Fibroblast of skin of back (primary cell): ENCODE results near the gene YBX2. TPM values are rescaled to one million over a fixed set of nuclear protein-coding genes. Genes with fewer than 3 reads are reported as not detected.
"Not testable (repeated sequence)": the region's sequence is repeated elsewhere in the genome, so short reads cannot be mapped to it uniquely, and the experiment has no call there.

Experiments used
- DNase-seq: peaks from one replicate; pipeline ENCODE4 v3.0.0-alpha.2; 2013
- polyA plus RNA-seq, 2 experiments: library from polyadenylated mRNA; unstranded; fragments of 120-200 nt; gene quantifications; one replicate each; pipeline ENCODE4 v1.2.1, GENCODE V29; 2013; ENCODE audit not compliant: insufficient read length in 2 of 2

The YBX2 gene
- polyA plus RNA-seq (2013, experiment 1 of 2; ENCODE audit: insufficient read length) = 0.19 TPM
- polyA plus RNA-seq (2013, experiment 2 of 2; ENCODE audit: insufficient read length) = not detected

DNA sequence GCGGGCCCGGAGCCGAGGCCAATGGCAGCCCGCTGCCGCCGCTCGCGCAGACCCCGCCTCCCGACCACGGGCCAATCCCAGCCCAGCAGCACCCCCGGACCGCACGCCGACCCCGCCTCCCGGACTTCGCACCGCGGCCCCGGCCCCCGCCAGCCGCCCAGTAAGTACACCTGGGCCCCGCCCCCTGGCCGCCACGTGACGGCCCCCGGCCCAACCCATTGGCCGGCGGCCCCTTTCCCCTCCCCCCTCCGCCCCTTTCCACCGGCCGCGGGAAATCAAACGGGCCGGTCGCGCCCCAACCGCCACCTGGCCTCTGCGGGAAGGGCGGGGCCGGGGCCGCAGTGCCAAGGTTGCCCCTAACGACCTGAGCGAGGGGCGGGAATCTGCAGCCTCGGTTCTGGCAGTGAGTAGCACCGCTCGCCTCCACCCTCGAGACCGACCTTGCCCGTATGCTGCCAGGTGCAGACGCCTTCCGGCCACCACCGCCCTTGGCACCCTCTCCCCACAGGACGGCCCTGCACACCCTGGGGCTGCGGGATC, at the start of gene YBX2:
Gene YBX2, minus strand, starts transcription at position 26 of the 540 bp plus-strand sequence. CDS start 139 bp downstream, outside the sequence.
- peak; percentile 36 for DNase-seq

DNA sequence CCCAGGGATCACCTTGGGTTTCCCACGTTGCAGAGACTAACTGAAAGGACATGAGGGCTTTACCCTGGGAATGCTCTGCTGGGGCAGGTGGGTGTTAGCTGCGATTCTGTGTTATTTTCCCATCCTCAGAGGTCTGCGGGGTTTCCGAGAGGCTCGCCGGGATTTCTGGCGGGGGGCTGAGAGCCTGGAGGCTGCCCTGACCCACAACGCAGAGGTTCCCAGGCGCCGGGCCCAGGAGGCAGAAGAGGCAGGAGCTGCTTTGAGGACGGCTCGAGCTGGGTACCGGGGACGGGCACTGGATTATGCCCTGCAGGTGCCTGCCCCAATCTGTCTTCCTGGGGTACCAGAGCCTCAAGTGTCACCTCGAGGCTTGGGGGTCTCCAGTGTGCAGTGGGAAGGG, 48.8 kb upstream of the YBX2 start:
- DNase-seq = no peak

DNA sequence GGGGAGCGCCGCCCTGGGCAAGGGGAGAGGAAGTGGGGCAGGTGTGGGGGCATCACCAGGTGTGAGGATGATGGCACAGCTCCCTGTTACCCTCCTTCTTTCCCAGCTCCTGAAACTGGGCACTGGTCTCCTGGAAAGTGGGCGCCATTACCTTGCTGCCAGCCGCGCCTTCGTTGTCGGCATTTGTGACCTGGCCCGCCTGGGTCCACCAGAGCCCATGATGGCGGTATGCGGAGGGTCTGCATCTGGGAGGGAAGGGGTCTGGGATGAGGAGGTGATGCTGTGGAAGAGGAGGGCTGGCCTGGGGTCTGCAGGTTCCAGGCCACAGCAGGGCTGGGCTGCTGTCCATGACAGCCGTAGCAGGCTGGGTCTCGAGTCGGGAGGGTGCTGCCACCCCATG, 47.4 kb upstream of the YBX2 start:
- no peak for DNase-seq

DNA sequence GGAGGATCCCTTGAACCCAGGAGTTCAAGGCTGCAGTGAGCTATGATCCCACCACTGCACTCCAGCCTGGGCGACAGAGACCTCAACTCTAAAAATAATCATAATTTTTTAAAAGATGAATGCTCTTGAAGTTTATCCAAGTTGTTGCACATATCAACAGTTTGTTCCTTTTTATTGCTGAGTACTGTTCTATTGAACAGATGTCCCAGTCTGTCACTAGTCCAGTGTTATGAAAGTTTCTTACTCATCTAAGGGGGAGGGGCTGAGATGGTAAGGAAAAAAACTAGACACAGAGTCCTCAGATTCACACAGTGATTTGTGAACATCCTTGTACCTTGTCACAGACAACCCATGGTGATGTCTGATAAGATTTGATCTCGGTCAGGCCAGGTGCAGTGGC, 45.7 kb upstream of the YBX2 start:
- no peak for DNase-seq

DNA sequence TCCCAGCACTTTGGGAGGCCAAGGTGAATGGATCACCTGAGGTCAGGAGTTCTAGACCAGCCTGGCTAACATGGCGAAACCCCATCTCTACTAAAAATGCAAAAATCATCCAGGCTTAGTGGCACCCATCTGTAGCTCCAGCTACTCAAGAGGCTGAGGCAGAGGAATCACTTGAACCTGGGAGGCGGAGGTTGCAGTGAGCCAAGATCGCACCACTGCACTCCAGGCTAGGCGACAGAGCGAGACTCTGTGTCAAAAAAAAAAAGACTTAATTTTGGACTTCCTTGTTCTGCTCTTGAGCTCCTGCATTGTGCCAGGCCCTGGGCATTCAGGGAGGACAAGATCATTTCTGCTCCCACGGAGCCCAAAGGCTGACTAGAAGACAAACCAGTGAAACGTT, 43.2 kb upstream of the YBX2 start:
- DNase-seq = not testable (repeated sequence)

DNA sequence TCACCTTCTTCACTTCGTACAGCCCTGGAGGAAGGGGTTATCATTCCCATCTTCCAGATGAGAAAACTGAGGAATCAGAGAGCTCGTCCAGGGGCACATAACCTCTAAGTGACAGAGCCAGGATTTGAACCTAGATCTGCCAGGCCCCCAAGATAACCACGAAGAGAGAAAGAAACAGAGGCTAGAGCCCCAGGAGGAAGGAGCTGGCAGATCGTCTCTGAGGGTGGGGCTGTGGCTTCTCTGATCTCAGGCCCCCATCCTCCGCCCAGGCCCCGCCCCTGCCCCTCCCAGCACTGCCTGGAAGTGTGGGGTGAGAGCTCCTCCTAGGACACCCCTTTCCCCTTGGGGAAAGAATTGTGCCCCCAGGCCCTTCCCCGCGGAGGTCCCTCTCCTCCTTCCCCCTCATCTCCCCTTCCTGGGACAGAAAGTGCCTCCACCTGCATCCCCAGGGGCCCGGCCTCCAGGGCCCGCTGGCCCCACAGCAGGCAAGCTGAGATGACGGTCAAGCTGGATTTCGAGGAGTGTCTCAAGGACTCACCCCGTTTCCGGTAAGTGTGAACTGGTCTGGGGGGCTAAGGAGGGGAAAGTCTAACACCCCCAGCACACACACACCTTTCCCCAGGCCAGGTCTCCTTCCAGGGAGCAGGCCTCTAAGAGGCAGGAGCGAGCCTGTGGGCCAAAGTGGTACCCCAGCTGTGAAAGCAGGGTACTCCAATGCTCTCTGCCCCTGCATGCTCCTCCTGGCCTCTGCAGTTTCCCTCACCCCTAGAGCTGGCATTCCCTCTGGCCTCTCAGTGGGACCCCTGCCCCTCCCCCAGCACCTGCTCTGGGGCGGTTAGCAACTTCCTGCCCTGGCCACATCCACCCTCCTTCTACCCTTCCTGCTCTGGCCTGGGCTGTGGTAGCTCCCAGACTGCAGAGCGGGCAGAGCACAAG, 42.1 kb upstream of the YBX2 start, which contains the start of gene ACAP1:
Gene ACAP1, plus strand, starts transcription at position 290 of the 936 bp plus-strand sequence. Its CDS starts 206 bp downstream, at position 496.
- no peak for DNase-seq

DNA sequence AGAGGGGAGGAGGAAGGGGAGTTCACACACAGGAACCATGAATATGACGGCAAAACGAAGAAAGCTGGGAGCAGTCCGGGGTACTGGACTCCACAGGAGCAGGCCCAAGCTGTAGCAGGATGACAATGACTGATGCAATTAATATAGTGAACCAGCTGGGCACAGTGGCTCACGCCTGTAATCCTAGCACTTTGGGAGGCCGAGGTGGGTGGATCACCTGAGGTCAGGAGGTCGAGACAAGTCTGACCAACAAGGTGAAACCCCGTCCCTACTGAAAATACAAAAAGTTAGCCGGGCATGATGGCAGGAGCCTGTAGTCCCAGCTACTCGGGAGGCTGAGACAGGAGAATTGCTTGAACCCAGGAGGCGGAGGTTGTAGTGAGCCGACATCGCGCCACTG, 41.3 kb upstream of the YBX2 start:
- not testable (repeated sequence) for DNase-seq

DNA sequence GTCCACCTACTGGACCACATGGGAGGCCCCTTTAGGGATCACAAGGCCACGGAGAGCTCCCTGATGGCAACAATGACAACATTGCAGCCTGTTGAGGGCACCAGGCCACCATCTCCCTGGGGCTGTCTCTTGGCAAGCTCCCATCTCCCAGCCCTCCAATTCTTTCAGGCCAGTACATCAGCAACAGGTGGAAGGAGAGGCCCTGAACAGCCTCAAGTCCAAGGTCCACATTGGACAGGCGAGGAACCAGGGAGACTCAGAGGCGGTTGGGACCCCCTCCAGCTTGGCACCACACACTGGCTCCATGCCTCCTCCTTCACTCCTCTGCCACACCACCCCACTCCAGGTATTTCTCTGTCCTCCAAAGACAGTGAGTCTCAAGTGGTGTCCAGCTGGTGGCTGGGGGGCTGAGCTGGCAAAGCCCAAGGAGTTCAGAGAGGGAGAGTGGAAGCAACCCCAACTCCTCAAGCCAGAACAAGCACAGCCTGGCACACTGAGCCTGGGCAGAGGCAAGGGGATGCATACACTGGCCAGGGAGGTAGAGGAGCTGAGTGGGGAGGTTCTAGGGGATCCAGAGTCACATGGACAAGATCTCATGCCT, 40.6 kb upstream of the YBX2 start:
- DNase-seq = no peak

DNA sequence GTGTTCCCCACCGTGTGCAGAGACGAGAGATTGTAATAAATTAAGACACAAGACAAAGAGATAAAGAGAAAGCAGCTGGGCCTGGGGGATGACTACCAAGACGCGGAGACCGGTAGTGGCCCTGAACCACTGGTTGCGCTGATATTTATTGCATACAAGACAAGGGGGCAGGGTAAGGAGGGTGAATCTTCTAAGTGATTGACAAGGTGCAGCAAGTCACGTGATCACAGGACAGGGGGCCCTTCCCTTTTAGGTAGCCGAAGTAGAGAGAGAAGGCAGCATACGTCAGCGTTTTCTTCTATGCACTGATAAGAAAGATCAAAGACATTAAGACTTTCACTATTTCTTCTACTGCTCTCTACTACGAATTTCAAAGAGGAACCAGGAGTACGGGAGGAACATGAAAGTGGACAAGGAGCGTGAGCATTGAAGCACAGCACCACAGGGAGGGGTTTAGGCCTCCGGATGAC, 38.2 kb upstream of the YBX2 start:
- DNase-seq = not testable (repeated sequence)

DNA sequence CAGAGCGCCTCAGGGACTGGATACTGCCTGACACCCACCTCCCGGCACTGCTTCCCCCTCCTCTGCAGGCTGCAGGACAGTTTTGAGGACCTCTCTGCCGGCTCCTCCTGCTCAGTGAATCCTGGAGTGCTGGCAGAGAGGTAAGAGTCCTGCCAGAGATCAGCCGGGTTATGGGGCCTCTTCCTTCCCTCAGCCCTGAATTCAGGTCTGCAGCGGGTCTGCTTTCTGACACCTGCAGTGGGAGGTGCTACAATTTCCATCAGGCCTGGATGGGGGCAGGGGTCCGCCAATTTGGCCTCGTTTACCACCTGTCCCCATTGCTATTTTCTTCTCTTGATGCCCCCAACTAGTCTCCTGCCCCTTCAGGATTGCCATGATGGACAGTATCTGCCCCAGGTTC, 37.7 kb upstream of the YBX2 start:
- DNase-seq = no peak

DNA sequence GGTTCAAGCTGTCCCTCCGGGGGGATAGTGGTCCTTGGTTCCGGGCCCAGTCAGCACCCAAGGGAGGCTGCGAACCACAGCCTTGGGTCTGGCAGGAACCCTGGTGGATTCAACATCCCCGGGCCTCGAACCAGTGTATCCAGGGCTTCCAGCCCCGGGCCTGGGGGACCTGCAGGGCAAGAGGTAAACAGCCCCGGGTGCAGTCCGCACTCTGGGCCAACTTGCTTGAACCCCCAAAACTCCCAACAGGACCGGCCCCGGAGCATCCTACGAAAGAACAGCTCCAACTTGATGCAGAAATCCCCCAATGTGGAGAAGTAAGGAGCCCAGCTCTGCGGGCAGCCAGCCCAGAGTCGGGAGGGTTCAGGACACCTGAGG, 36.2 kb upstream of the YBX2 start:
- no peak for DNase-seq

DNA sequence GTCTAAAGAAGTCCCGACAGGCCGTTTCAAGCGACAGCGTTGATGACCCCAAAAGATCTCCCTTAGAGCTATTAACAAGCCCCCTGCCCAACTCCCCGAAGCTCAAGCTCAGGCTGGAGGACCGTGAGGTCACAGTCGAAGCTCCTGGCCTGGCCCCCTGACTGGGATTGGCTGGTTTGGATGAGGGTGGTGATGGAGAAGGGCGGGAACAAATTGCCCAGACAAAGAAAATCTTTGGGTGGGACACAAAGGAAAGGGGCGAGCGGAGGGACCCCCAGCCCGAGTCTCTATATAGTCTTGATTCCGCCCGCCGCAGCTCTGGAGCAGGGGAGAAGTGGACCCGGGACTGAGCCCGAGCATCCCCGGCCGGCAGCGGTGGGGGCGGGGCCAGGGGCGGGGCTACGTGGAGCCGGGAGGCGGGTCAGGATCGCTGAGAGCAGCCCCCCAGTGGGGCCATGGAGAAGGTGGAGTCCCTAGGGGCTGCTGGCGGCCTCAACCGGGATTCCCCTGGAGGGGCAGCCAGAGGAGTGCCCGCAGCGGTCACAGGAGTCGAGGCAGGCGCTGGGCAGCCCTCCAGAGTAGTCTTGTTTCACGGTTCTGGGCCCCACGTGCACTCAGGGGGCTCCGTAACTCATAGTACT, 35.7 kb upstream of the YBX2 start:
- DNase-seq = peak; percentile 86

DNA sequence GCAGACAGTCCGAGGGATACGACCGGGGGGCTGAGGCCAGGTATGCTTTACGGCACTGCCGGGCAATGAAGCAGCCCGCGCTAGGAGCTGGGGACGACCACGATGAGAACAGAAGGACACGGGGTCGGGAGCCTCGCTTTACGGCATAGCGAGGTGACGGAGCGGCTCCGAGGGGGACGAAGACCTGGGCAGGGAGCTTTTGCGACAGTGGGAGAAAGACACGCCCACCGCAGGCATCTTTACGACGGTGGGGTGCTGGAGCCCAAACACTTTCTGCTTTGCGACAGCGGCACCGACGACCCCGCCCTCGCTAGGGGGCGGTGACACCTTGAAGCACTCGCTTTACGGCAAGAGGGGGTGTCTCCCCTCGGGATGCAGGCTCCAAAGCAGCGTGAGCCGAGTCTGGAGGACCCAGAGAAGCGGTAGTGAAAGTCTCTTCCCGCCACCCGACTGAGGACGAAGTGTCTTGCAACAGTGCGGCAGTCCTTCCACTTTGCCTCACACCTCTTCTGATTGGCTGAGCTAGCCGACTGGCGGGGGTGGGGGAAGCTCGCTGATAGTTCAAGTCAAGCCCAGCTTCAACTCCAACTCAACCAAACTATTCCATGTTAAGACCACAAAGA, 35.0 kb upstream of the YBX2 start:
- DNase-seq = peak; percentile 99

DNA sequence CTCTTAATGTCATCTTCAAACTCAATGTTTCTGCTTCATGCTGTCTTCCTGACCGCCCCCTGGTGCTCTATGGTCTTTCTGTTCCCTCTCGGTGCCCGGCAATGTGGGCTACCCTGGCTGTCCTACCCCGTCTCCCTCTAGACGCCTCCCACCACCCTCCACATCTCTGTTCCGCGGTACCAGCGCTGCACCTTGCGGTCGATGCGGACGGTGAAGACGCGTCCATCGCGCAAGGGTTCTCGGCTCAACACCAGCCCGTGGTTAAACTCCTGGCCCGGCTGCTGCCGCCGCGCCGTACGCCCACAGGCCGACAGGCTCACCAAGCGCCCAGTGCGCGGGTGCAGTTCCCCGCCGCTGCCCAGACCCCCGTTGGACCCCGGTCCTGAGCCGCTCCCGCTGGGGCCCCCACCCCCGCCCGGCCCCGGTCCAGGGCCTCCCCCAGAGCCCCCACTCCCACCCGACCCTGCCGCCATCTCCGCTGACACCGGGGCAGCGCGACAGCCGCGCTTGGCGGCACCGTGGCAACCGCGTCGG, 34.5 kb upstream of the YBX2 start, which contains the start of gene NEURL4:
Gene NEURL4, minus strand, starts transcription at position 496 of the 534 bp plus-strand sequence. Its CDS starts 23 bp downstream, at position 473.
- no peak for DNase-seq

DNA sequence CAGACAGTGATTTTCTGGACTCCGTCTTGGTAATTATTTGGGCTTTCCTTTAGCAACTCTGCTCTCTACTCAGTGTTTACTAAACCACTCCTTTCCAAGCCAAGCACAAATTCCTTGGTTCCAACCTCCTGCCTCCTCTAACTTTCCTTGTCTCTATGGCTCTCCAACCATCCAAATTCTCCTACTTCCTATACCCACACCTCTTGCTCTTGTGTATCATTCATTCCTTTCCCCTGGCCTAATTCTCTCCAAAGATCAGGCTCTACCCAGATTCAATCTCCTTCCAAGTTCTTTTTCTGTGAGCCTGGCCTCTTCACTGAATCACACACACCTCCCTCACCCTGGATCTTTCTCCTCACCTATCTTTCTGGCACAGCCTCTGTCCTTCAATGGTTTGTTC, 33.6 kb upstream of the YBX2 start:
- DNase-seq = no peak

DNA sequence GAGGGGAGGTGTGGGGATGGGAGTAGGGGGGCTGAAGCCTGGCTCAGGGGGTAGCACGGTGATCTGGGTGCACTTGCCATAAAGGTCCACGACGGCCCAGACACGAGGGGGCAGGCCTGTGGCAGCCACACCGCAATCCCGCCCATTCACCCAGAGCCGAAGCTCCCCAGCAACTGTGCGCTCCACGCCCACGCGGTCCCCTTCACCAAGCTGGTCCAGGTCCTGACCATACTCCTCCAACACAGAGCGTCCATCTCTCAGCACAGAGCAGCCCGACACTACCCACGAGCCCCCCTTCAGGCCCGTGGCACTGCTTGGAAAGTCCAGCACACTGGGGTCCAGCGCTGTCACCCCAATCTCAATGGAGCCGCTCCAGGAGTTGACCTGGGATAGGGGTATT, 33.1 kb upstream of the YBX2 start:
- no peak for DNase-seq

DNA sequence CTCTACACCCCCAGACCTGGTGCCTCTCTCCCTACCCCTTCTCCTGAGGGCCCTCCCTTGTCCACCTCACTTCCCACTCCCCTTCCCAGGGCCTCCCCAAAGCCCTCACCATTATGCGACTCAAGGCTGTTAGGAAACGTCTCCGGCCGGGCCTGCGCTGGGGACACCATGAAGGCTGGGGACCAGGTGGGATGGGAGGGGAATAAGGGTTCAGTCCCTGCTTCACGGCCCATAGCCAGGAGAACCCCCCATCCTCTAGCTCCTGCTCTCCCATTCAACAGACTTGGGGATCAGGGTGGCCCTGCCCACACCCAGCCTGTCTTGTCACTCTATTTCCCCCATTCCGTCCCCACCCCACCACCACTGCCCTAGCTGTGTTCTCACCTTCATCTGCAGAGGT, 32.6 kb upstream of the YBX2 start:
- DNase-seq = no peak

DNA sequence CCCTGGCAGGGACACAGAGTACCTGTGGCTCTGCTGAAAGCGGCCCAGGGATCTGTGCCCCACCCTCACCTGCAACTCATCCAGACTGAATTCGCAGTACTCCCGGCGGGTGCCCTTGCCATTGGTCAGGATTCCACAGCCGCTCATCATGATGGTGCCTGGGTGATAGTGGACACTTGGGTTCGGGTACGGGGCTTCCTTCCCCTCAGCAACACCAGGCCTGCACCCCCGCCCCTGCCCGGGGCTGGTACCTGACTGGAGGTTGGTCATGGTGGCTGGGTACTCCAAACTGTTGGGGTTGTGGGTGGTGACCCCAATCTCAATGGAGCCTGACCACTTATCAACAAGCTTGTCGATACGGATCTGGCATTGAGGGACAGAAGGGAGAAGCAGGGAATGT, 31.7 kb upstream of the YBX2 start:
- no peak for DNase-seq

DNA sequence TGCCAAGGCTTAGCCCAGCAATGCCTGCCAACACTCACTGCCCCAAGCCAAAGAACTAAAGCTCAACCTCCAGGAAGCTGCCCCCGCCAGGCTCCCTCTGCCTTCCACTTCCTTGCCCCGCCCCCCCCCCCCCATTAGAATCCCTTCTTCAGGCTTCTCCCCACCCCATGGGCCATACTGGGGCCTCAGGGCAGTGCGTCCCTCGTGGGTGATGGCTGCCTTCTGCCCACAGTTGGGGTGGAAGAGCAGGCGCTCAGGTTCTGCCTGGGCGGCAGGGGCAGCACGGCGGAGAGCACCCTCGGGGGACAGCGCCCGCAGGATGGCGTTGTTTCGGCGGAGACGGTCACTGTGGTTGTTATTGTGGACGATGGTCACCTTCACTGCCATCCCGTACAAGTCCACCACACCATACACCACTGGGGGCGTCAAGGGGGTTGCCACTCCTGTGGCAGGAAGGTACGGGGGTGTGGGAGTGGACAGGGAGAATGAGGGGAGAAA, 30.6 kb upstream of the YBX2 start:
- no peak for DNase-seq

DNA sequence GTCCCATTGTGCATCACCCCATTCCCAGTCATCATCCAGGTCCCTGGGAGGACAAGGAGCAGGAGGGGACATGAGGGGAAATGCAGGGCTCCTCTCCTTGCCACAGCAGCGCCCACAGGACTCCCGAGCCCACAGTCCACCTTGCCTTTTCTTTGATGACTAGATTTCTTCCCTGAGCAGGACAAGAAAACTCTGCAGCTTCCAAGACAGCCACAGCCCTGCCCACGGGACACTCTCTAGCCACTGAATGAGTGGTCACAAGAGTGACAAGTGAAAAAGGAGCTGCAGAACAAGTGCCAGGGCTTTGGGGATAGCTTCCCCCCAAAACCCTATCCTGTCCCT, 30.0 kb upstream of the YBX2 start:
- no peak for DNase-seq

DNA sequence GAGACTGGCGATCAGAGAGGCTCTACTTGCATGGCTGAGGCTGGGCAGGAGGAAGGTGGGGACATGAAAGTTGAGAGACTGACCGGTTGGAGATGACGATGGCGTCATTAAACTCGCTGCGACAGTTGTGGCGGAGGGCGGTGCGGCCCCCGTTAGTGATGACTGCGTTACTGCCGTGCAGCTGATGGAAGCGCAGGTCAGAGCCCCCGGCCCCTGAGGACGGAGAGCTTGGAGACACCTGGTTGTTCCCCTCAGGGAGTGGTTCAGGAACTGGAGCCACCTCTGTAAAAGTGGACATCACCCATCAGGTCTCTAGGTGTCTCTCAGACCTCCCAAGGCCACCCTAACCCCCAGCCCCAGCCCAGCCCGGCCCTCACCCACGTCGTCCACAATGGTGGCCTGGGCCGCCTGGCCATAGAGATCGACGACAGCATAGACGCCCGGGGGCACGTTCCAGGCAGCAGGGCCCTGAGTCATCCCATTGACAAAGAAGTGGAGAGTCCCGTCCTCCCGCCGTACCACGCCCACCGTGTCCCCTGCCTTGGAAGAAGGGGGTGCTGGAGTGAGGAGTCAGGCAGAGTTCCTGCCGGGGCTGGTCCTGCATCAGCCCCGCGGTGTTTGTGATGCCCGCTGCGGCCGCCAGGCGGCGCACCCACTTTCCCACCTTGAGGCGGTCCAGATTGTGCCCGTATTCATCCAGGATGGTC, 29.4 kb upstream of the YBX2 start:
- DNase-seq = peak; percentile 26
